ENCODE results near the gene EXT2.

- TF ChIP-seq CTCF (IDR thresholded peaks at IDR 0.05 in 2 of 3, conservative IDR thresholded peaks at IDR 0.05 in 1 of 3; ENCODE audit: borderline replicate concordance in 1 of 3, insufficient read depth in 1 of 3, low read depth in 2 of 3, low read length in 2 of 3) (no peak), REST (IDR thresholded peaks at IDR 0.05; ENCODE audit: low read depth) (no peak), JUND (IDR thresholded peaks at IDR 0.05) (no peak), ZBTB33 (IDR thresholded peaks at IDR 0.05; ENCODE audit: extremely low read depth, insufficient replicate concordance, low read length) (no peak), CBX3 (IDR thresholded peaks at IDR 0.05; ENCODE audit: low read depth) (no peak; the same call in 1 of the 2 replicates), YY1 (IDR thresholded peaks at IDR 0.05; ENCODE audit: extremely low read depth, insufficient replicate concordance, low read depth, low read length) (no peak), ZFX (IDR thresholded peaks at IDR 0.05) (no peak), MAX (IDR thresholded peaks at IDR 0.05) (no peak), CEBPB (IDR thresholded peaks at IDR 0.05; ENCODE audit: low read depth) (no peak), POLR2AphosphoS5 (IDR thresholded peaks at IDR 0.05; ENCODE audit: low read depth, low read length) (no peak), EGR1 (IDR thresholded peaks at IDR 0.05; ENCODE audit: low read depth) (no peak), EZH2phosphoT487 (IDR thresholded peaks at IDR 0.05; ENCODE audit: borderline replicate concordance) (no peak), ATF3 (IDR thresholded peaks at IDR 0.05) (no peak), SIN3A (IDR thresholded peaks at IDR 0.05; ENCODE audit: low read depth) (no peak)
These were observed 157.6 kb downstream of the EXT2 start for GRCh38 chr11:44252999-44253602.
